ENCODE results near the gene GRM3. TPM values are rescaled to one million over a fixed set of nuclear protein-coding genes. Genes with fewer than 3 reads are reported as not detected.

Gene GRM3
- total and polyA plus RNA-seq, 2 of the 13 experiments (the other 11 are each of a cell fraction or from before 2014, with no cell fraction given), result not detected

- Histone ChIP-seq H3K4me3 (replicated peaks in 1 of 3; ENCODE audit: insufficient read depth in 1 of 3, low read depth in 2 of 3, low read length in 3 of 3) (no peak overlapping the region), H3K36me3 (replicated peaks in 1 of 2; ENCODE audit: control insufficient read depth in 1 of 2, insufficient read depth in 2 of 2, low read length in 2 of 2) (no peaks in the 10 kb centered on the region), H3K9ac (ENCODE audit: insufficient read depth, low read depth, low read length) (no peak overlapping the region), H2AFZ (ENCODE audit: low read length) (no peak overlapping the region), H3K4me1 (ENCODE audit: insufficient read depth, low read length) (no peaks in the 10 kb centered on the region), H4K20me1 (ENCODE audit: insufficient read depth, low read length) (no peaks in the 10 kb centered on the region), H3K79me2 (ENCODE audit: insufficient read depth, low read length) (no peaks in the 10 kb centered on the region), H3K27me3 (ENCODE audit: control insufficient read depth in 1 of 2, insufficient read depth in 2 of 2, low read length in 2 of 2) (no peaks in the 10 kb centered on the region), H3K9me3 (ENCODE audit: low read length) (no peaks in the 10 kb centered on the region), H3K27ac (ENCODE audit: extremely low read length, insufficient read depth, low read length) (no peak overlapping the region), H3K4me2 (ENCODE audit: low read depth, low read length) (no peak overlapping the region)
- BruUV-seq (replicated peaks), result no TSS peak
- FAIRE-seq (no peak), DNase-seq (ENCODE audit: low spot score) (no peak), ATAC-seq (no peak)
- 7% methylated on average over 1 of the region's 1 CpG for WGBS (ENCODE audit: low lambda C conversion rate)
- in situ Hi-C loops (cut with HindIII; ENCODE audit: extremely low pct_ligation_motif_present, low pct_unique_long_range_greater_than_20kb) (no loop called here), intact Hi-C loops (cut with micrococcal nuclease; ENCODE audit: unreplicated experiment) (no loop called here)
- ChIA-PET CTCF (ENCODE audit: low intra/inter-chr PET ratio, low total read pairs) (no interaction called here), POLR2A (no interaction called here)
- no peak for TF ChIP-seq ZNF773 (CRISPR knock-in tag; IDR thresholded peaks at IDR 0.05; ENCODE audit: borderline replicate concordance)
- TF ChIP-seq ARHGAP35 (CRISPR knock-in tag; IDR thresholded peaks at IDR 0.05; ENCODE audit: borderline replicate concordance), result no peak
- TF ChIP-seq KMT2A (CRISPR knock-in tag; IDR thresholded peaks at IDR 0.05), result no peak
- no peak for TF ChIP-seq ZNF7 (CRISPR knock-in tag; IDR thresholded peaks at IDR 0.05)
- TF ChIP-seq HDAC2 (CRISPR knock-in tag; IDR thresholded peaks at IDR 0.05), result no peak
These were observed 62.7 kb downstream of the GRM3 start for GRCh38 chr7:86706406-86706805.

- Histone ChIP-seq H3K79me2 (ENCODE audit: insufficient read depth, low read length) (no peaks in the 10 kb centered on the region), H3K27ac (ENCODE audit: extremely low read length, insufficient read depth, low read length) (no peak overlapping the region), H3K9ac (ENCODE audit: insufficient read depth, low read depth, low read length) (no peak overlapping the region), H3K4me3 (replicated peaks in 1 of 3; ENCODE audit: insufficient read depth in 1 of 3, low read depth in 2 of 3, low read length in 3 of 3) (no peak overlapping the region), H3K36me3 (replicated peaks in 1 of 2; ENCODE audit: control insufficient read depth in 1 of 2, insufficient read depth in 2 of 2, low read length in 2 of 2) (no peaks in the 10 kb centered on the region), H3K4me2 (ENCODE audit: low read depth, low read length) (no peak overlapping the region), H2AFZ (ENCODE audit: low read length) (no peak overlapping the region), H4K20me1 (ENCODE audit: insufficient read depth, low read length) (no peaks in the 10 kb centered on the region), H3K27me3 (ENCODE audit: control insufficient read depth in 1 of 2, insufficient read depth in 2 of 2, low read length in 2 of 2) (no peaks in the 10 kb centered on the region), H3K4me1 (ENCODE audit: insufficient read depth, low read length) (no peaks in the 10 kb centered on the region), H3K9me3 (ENCODE audit: low read length) (no peaks in the 10 kb centered on the region)
- intact Hi-C loops (cut with micrococcal nuclease; ENCODE audit: unreplicated experiment) (no loop called here), in situ Hi-C loops (cut with HindIII; ENCODE audit: extremely low pct_ligation_motif_present, low pct_unique_long_range_greater_than_20kb) (no loop called here)
- TF ChIP-seq JUND (CRISPR knock-in tag; IDR thresholded peaks at IDR 0.05), result no peak
- TF ChIP-seq NFATC3 (CRISPR knock-in tag; IDR thresholded peaks at IDR 0.05), result no peak
- no peak for TF ChIP-seq ZNF879 (CRISPR knock-in tag; IDR thresholded peaks at IDR 0.05)
- no peak for FAIRE-seq
- no TSS peak for BruUV-seq (replicated peaks)
- no peak for ATAC-seq
- CTCF ChIA-PET (ENCODE audit: low intra/inter-chr PET ratio, low total read pairs), result no interaction called here
- DNase-seq (ENCODE audit: low spot score), result no peak
- 30% methylated on average over 6 of the region's 6 CpGs for WGBS (ENCODE audit: low lambda C conversion rate)
- POLR2A ChIA-PET, result no interaction called here
These were observed 64.4 kb downstream of the GRM3 start for GRCh38 chr7:86708031-86708680.

All from HepG2 (cell line).